HS-5 (cell line): Measurements from ENCODE around the gene CACNA1S.
A peak's percentile ranks its signal among the peaks of the same experiment; 100 is the strongest.

Experiments
- DNase-seq: peaks from one replicate; pipeline ENCODE4 v3.0.0-alpha.2; 2012; ENCODE audit warnings: low read depth

CACNA1S gene

GRCh38 chr1:201115390-201115937 lies 3.2 kb upstream of the CACNA1S start:
- no peak for DNase-seq

GRCh38 chr1:201114245-201115131 lies 2.3 kb upstream of the CACNA1S start:
- peak; percentile 76 for DNase-seq

- DNase-seq: no peak
Observed at GRCh38 chr1:201113451-201114244, 1.4 kb upstream of the CACNA1S start.

- DNase-seq: no peak
Observed at GRCh38 chr1:201112926-201113325, 700 bp upstream of the CACNA1S start.

- DNase-seq: no peak
Observed at GRCh38 chr1:201111672-201112071, 554 bp downstream of the CACNA1S start.

GRCh38 chr1:201111156-201111555 lies 1.1 kb downstream of the CACNA1S start:
- DNase-seq: no peak

GRCh38 chr1:201110616-201111015 lies 1.6 kb downstream of the CACNA1S start:
- DNase-seq: no peak

- no peak for DNase-seq
Observed at GRCh38 chr1:201110138-201110537, 2.1 kb downstream of the CACNA1S start.

GRCh38 chr1:201109651-201110050 lies 2.6 kb downstream of the CACNA1S start:
- DNase-seq: no peak

GRCh38 chr1:201108614-201109013 lies 3.6 kb downstream of the CACNA1S start:
- no peak for DNase-seq

- DNase-seq: no peak
Observed at GRCh38 chr1:201105688-201106087, 6.5 kb downstream of the CACNA1S start.

GRCh38 chr1:201104141-201104540 lies 8.1 kb downstream of the CACNA1S start:
- DNase-seq: no peak

GRCh38 chr1:201103666-201104065 lies 8.6 kb downstream of the CACNA1S start:
- DNase-seq: no peak

- DNase-seq: no peak
Observed at GRCh38 chr1:201100169-201100930, 11.9 kb downstream of the CACNA1S start.

GRCh38 chr1:201098992-201099677 lies 13.1 kb downstream of the CACNA1S start:
- no peak for DNase-seq

- no peak for DNase-seq
Observed at GRCh38 chr1:201096977-201097856, 15.0 kb downstream of the CACNA1S start.

GRCh38 chr1:201096041-201096461 lies 16.2 kb downstream of the CACNA1S start:
- DNase-seq: no peak

- DNase-seq: no peak
Observed at GRCh38 chr1:201095581-201095980, 16.6 kb downstream of the CACNA1S start.

GRCh38 chr1:201094832-201095231 lies 17.4 kb downstream of the CACNA1S start:
- DNase-seq: no peak

- DNase-seq: no peak
Observed at GRCh38 chr1:201093962-201094361, 18.3 kb downstream of the CACNA1S start.
